Endodermal cell (in vitro differentiated cells): ENCODE data around the gene IRX6. TPM values are rescaled to one million over a fixed set of nuclear protein-coding genes. Genes with fewer than 3 reads are reported as not detected.

ENCODE experiments used
- DNase-seq: peaks from one replicate; pipeline ENCODE4 v3.0.0-alpha.2; 2017
- H3K27ac ChIP-seq: 2 replicates; pipeline ENCODE4 v1.5.1; 2013; ENCODE audit warnings: mild to moderate bottlenecking, low read depth, low read length, moderate library complexity
- H3K27me3 ChIP-seq: 2 replicates; pipeline ENCODE4 v1.6.1; 2013; ENCODE audit warnings: mild to moderate bottlenecking, low read length, moderate library complexity; ENCODE audit not compliant: insufficient read depth, control insufficient read depth, poor library complexity, severe bottlenecking
- H3K36me3 ChIP-seq: 2 replicates; pipeline ENCODE4 v1.7.0; 2013; ENCODE audit warnings: mild to moderate bottlenecking, low read length, moderate library complexity; ENCODE audit not compliant: control insufficient read depth, insufficient read depth
- H3K4me1 ChIP-seq: one replicate; pipeline ENCODE4 v1.7.0; 2013; ENCODE audit warnings: low read length; ENCODE audit not compliant: control insufficient read depth, insufficient read depth
- H3K4me3 ChIP-seq: 2 replicates; pipeline ENCODE4 v1.5.1; 2013; ENCODE audit warnings: mild to moderate bottlenecking, low read length, moderate library complexity
- H3K9ac ChIP-seq: 2 replicates; pipeline ENCODE4 v1.6.1; 2013; ENCODE audit warnings: mild to moderate bottlenecking, low read length, moderate library complexity; ENCODE audit not compliant: poor library complexity, severe bottlenecking; ENCODE audit errors: extremely low read depth
- H3K9me3 ChIP-seq: 2 replicates; pipeline ENCODE4 v1.6.1; 2013; ENCODE audit warnings: mild to moderate bottlenecking, low read length, moderate library complexity; ENCODE audit not compliant: control insufficient read depth
- H3K27ac Mint-ChIP-seq: 2 replicates; pipeline ENCODE4 v1.8.0; 2020; ENCODE audit warnings: mixed read lengths
- H3K27me3 Mint-ChIP-seq: 2 replicates; pipeline ENCODE4 v1.8.0; 2021; ENCODE audit warnings: mild to moderate bottlenecking, mixed read lengths; ENCODE audit not compliant: insufficient read depth
- H3K36me3 Mint-ChIP-seq: 2 replicates; pipeline ENCODE4 v1.8.0; 2020; ENCODE audit warnings: low read depth, mixed read lengths
- H3K4me1 Mint-ChIP-seq: 2 replicates; pipeline ENCODE4 v1.8.0; 2020; ENCODE audit warnings: mixed read lengths
- H3K4me3 Mint-ChIP-seq: 2 replicates; pipeline ENCODE4 v1.8.0; 2020; ENCODE audit warnings: mild to moderate bottlenecking, moderate library complexity, mixed read lengths
- H3K9me3 Mint-ChIP-seq: 2 replicates; pipeline ENCODE4 v1.8.0; 2020; ENCODE audit warnings: mild to moderate bottlenecking, mixed read lengths
- WGBS, 2 experiments: methylation state at CpG; one replicate each; pipeline versions ENCODE4 v1.1.5 to v1.1.7; 2013; ENCODE audit warnings: missing lambda C conversion rate in 2 of 2, mixed read lengths in 1 of 2; ENCODE audit not compliant: insufficient coverage in 1 of 2, insufficient read length in 1 of 2; 5-methylcytosine and 5-hydroxymethylcytosine counted together
- total RNA-seq, 2 donors: library from RNA; stranded (reverse); fragmentation: NEBNext Ultra II Directional in 1 of 2; extraction: Animal tissue kit (Norgen Biotek cat#: 25700) in 1 of 2; gene quantifications; 2 replicates in 1 of 2; 3 replicates in 1 of 2; pipeline ENCODE4 v1.2.1, GENCODE V29; 2021
- TF ChIP-seq, protein P1 (sequence below): fragments of 200-600 bp; sonication (generic); conservative IDR thresholded peaks from 2 replicates; pipeline ENCODE4 v1.5.0; 2021; ENCODE audit warnings: antibody characterized with exemption, mild to moderate bottlenecking

Gene IRX6
- total RNA-seq, 2 donors from 2014 or later, result 0.55 to 1.1 TPM

DNA sequence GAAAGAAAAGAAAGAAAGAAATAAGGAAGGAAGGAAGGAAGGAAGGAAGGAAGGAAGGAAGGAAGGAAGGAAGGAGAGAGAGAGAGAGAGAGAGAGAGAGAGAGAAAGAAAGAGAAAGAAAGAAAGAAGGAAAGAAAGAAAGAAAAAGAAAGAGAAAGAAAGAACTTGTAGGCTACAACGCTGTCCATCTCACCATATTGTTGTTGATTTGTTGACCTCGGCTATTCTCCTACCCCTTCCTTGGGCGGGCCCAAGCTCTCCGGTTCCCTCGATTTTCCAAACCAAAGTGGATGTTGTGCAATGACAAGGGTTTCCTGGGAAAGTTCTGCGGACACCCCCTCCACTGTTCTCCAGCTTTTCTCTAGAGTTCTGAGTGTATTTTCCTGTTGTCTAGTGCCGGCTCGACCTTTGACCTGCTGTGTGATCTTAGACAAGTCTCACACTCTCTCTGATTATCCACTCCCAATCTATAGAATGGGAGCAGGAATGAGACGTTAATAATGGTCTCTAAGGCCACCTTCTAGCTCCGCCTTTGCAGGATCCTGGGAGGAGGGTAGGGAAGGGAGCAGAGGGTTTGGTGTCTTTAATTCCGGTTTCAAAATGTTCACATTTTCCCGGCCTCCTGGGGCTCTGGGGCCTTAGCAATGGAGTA is 1.6 kb downstream of the IRX6 start:
- DNase-seq, result no peak
- Histone ChIP-seq H3K9ac (no peak overlapping the region), H3K36me3 (no peaks in the 10 kb centered on the region), H3K9me3 (no peaks in the 10 kb centered on the region), H3K27ac (no peak overlapping the region), H3K4me3 (peak overlapping the region; percentile 76), H3K27me3 (peaks cover 76% of the 10 kb centered on the region), H3K4me1 (peaks cover 16% of the 10 kb centered on the region)
- Mint-ChIP-seq H3K27ac (no peak overlapping the region), H3K27me3 (peaks cover 87% of the 10 kb centered on the region), H3K4me3 (peak overlapping the region; percentile 59), H3K9me3 (no peaks in the 10 kb centered on the region), H3K36me3 (no peaks in the 10 kb centered on the region), H3K4me1 (peaks cover 7% of the 10 kb centered on the region)
- 19 to 40% methylated on average over 6 to 12 of the region's 12 CpGs for WGBS, 2 experiments
- TF ChIP-seq, protein P1, sequence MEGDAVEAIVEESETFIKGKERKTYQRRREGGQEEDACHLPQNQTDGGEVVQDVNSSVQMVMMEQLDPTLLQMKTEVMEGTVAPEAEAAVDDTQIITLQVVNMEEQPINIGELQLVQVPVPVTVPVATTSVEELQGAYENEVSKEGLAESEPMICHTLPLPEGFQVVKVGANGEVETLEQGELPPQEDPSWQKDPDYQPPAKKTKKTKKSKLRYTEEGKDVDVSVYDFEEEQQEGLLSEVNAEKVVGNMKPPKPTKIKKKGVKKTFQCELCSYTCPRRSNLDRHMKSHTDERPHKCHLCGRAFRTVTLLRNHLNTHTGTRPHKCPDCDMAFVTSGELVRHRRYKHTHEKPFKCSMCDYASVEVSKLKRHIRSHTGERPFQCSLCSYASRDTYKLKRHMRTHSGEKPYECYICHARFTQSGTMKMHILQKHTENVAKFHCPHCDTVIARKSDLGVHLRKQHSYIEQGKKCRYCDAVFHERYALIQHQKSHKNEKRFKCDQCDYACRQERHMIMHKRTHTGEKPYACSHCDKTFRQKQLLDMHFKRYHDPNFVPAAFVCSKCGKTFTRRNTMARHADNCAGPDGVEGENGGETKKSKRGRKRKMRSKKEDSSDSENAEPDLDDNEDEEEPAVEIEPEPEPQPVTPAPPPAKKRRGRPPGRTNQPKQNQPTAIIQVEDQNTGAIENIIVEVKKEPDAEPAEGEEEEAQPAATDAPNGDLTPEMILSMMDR, result no peak

DNA sequence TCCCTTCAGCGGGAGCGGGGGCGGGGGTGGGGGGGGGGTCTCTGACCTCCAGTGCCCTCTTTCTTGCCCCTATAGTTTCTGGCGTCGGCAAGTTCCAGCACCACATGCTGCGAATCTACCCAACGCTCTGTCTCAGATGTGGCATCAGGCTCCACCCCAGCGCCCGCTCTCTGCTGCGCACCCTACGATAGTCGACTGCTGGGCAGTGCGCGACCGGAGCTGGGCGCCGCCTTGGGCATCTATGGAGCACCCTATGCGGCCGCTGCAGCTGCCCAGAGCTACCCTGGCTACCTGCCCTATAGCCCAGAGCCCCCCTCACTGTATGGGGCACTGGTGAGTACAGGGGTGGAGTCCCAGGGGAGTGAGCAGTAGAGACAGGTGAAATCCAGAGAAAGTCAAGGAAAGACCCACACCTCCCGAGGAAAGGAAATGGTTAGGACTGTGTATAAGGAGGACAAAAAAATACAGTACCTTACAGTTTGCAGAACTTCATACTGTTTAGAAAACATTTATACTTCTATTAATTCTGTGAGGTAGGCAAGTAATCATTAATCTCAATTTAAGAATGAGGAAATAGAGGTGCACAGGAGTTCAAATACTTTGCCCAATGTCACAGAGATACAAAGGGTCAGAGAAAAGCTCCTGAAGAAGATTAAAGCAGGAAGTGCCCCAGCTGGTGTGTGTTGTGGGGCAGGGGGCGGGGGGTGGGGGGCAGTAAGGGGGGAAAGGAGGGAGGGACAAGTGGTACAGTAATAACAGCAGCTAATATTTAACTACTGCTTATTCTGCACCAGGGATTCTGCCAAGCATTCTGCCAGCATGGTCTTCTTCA is 2.5 kb downstream of the IRX6 start:
- H3K9me3 ChIP-seq, result no peaks in the 10 kb centered on the region
- Mint-ChIP-seq H3K36me3 (no peaks in the 10 kb centered on the region), H3K9me3 (no peaks in the 10 kb centered on the region), H3K27me3 (peaks cover 93% of the 10 kb centered on the region), H3K4me3 (no peak overlapping the region), H3K27ac (no peak overlapping the region), H3K4me1 (peaks cover 13% of the 10 kb centered on the region)
- 18 to 38% methylated on average over 4 to 19 of the region's 21 CpGs for WGBS, 2 experiments
- TF ChIP-seq, protein P1, result no peak
- H3K9ac ChIP-seq, result no peak overlapping the region
- peaks cover 11% of the 10 kb centered on the region for H3K4me1 ChIP-seq
- no peak overlapping the region for H3K27ac ChIP-seq
- no peak overlapping the region for H3K4me3 ChIP-seq
- H3K27me3 ChIP-seq, result peaks cover 85% of the 10 kb centered on the region
- H3K36me3 ChIP-seq, result no peaks in the 10 kb centered on the region
- no peak for DNase-seq

DNA sequence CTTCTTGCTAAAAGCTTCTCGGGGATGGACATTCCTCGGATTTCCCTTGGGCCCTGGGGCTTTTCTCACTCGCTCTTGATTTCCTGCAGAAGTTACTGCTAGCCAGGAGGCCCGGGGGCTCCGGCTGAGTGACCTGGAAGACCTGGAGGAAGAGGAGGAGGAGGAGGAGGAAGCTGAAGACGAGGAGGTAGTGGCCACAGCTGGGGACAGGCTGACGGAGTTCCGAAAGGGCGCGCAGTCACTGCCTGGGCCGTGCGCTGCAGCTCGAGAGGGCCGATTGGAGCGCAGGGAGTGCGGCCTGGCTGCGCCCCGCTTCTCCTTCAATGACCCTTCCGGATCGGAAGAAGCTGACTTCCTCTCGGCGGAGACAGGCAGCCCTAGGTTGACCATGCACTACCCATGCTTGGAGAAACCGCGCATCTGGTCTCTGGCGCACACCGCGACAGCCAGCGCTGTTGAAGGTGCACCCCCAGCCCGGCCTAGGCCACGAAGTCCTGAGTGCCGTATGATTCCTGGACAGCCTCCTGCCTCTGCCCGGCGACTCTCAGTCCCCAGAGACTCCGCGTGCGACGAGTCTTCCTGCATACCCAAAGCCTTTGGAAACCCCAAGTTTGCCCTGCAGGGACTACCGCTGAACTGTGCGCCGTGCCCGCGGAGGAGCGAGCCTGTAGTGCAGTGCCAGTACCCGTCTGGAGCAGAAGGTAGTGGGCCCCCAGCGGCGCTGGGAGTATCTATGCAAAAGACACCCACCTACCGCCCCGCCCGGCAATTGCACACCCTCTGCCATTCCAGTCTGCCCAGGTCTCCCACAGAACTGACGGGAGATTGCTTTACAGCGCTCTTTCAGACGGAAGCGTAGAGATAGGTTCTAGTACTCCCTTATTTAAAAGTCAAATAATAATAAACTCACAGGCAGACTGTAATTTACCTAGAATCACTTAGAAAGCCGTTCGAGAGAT is 4.9 kb downstream of the IRX6 start:
- peak overlapping the region; percentile 44 for H3K4me3 Mint-ChIP-seq
- peaks cover 96% of the 10 kb centered on the region for H3K27me3 Mint-ChIP-seq
- Histone ChIP-seq H3K9ac (no peak overlapping the region), H3K27me3 (peaks cover 98% of the 10 kb centered on the region), H3K9me3 (no peaks in the 10 kb centered on the region), H3K27ac (no peak overlapping the region), H3K4me1 (peaks cover 4% of the 10 kb centered on the region), H3K36me3 (no peaks in the 10 kb centered on the region), H3K4me3 (peak overlapping the region; percentile 44)
- H3K36me3 Mint-ChIP-seq, result no peaks in the 10 kb centered on the region
- H3K27ac Mint-ChIP-seq, result no peak overlapping the region
- peak; percentile 59 for DNase-seq
- TF ChIP-seq, protein P1, result no peak
- peaks cover 13% of the 10 kb centered on the region for H3K4me1 Mint-ChIP-seq
- H3K9me3 Mint-ChIP-seq, result no peaks in the 10 kb centered on the region
- 11 to 17% methylated on average over 45 to 55 of the region's 55 CpGs for whole genome bisulfite sequencing, 2 experiments
